IMR-90 (cell line): ENCODE results near the gene CCDC12. TPM values are rescaled to one million over a fixed set of nuclear protein-coding genes. Genes with fewer than 3 reads are reported as not detected.

Experiments
- ATAC-seq: fragments of 200-7000 bp; cut with Tn5 transposase; 2 replicates; pipeline ENCODE4 v1.9.1; 2020; ENCODE audit warnings: low read depth, mild to moderate bottlenecking, moderate library complexity
- BruUV-seq: library from RNA; stranded (reverse); fragments of 400-500 nt; replicated peaks from 2 replicates; lab custom pipeline; 2021; lab: Mats Ljungman, UMichigan
- CTCF ChIA-PET: fragments of 300-600 bp; formaldehyde crosslinking; extraction: SDS; loops from one replicate; lab custom pipeline; 2021; ENCODE audit warnings: antibody characterized with exemption; lab: Yijun Ruan, JAX
- POLR2A ChIA-PET: fragments of 300-600 bp; sonication (Branson Sonifier 250); formaldehyde crosslinking; loops from one replicate; lab custom pipeline; 2022; ENCODE audit warnings: antibody characterized with exemption; ENCODE audit not compliant: unreplicated experiment; lab: Charles Lee
- DNase-seq: peaks from one replicate; pipeline ENCODE4 v3.0.0; 2013
- H2AFZ ChIP-seq: replicated peaks from 2 replicates; pipeline ENCODE3; 2013; ENCODE audit warnings: low read length, mild to moderate bottlenecking; ENCODE audit not compliant: poor library complexity
- H2AK5ac ChIP-seq: 2 replicates; pipeline ENCODE4 v1.6.1; 2013; ENCODE audit warnings: low read depth, low read length, inconsistent platforms
- H2AK9ac ChIP-seq: replicated peaks from 2 replicates; pipeline ENCODE3; 2013; ENCODE audit warnings: mild to moderate bottlenecking, low read depth, low read length, moderate library complexity; ENCODE audit not compliant: poor library complexity
- H2BK120ac ChIP-seq: 2 replicates; pipeline ENCODE4 v1.6.1; 2013; ENCODE audit warnings: low read depth, low read length, inconsistent platforms
- H2BK15ac ChIP-seq: 3 replicates; pipeline ENCODE4 v1.6.1; 2013; ENCODE audit warnings: low read depth, low read length, inconsistent platforms
- H2BK20ac ChIP-seq: 2 replicates; pipeline ENCODE4 v1.6.1; 2013; ENCODE audit warnings: low read depth, mild to moderate bottlenecking, inconsistent platforms, low read length, moderate library complexity
- H2BK5ac ChIP-seq: 2 replicates; pipeline ENCODE4 v1.6.1; 2013; ENCODE audit warnings: mild to moderate bottlenecking, low read depth, low read length, inconsistent platforms; ENCODE audit not compliant: poor library complexity, severe bottlenecking
- H3K14ac ChIP-seq: replicated peaks from 2 replicates; pipeline ENCODE4 v1.6.1; 2013; ENCODE audit warnings: low read depth, low read length, inconsistent platforms
- H3K18ac ChIP-seq: 2 replicates; pipeline ENCODE4 v1.6.1; 2013; ENCODE audit warnings: low read depth, low read length, control low read depth
- H3K23ac ChIP-seq: 2 replicates; pipeline ENCODE4 v1.6.1; 2013; ENCODE audit warnings: low read depth, low read length, inconsistent platforms
- H3K27ac ChIP-seq: 2 replicates; pipeline ENCODE4 v1.5.1; 2013; ENCODE audit warnings: mild to moderate bottlenecking, control low read depth, low read length; ENCODE audit not compliant: insufficient read depth
- H3K27me3 ChIP-seq: 2 replicates; pipeline ENCODE4 v1.6.1; 2013; ENCODE audit warnings: low read length; ENCODE audit not compliant: control insufficient read depth, insufficient read depth
- H3K36me3 ChIP-seq: 2 replicates; pipeline ENCODE4 v1.6.1; 2013; ENCODE audit warnings: low read length, mixed read lengths; ENCODE audit not compliant: control insufficient read depth, insufficient read depth
- H3K4ac ChIP-seq: 2 replicates; pipeline ENCODE4 v1.6.1; 2013; ENCODE audit warnings: low read depth, low read length, inconsistent platforms
- H3K4me1 ChIP-seq: 2 replicates; pipeline ENCODE4 v1.6.1; 2013; ENCODE audit warnings: low read length, mixed read lengths; ENCODE audit not compliant: control insufficient read depth, insufficient read depth
- H3K4me2 ChIP-seq: 2 replicates; pipeline ENCODE4 v1.6.1; 2013; ENCODE audit warnings: low read depth, mild to moderate bottlenecking, control low read depth, low read length, moderate library complexity
- H3K4me3 ChIP-seq: 2 replicates; pipeline ENCODE4 v1.5.1; 2013; ENCODE audit warnings: low read depth, mild to moderate bottlenecking, control low read depth, low read length, moderate library complexity; ENCODE audit not compliant: insufficient read depth
- H3K56ac ChIP-seq: 2 replicates; pipeline ENCODE4 v1.6.1; 2013; ENCODE audit warnings: low read length, inconsistent platforms; ENCODE audit not compliant: insufficient read depth; ENCODE audit errors: extremely low read depth
- H3K79me1 ChIP-seq, 2 experiments: 2 replicates each; pipeline ENCODE4 v1.6.1; 2013; ENCODE audit warnings: low read length in 2 of 2, inconsistent platforms in 1 of 2, low read depth in 1 of 2
- H3K9ac ChIP-seq: 2 replicates; pipeline ENCODE4 v1.6.1; 2013; ENCODE audit warnings: low read depth, low read length, control low read depth
- H3K9me1 ChIP-seq: 2 replicates; pipeline ENCODE4 v1.6.1; 2013; ENCODE audit warnings: low read length, inconsistent platforms; ENCODE audit not compliant: insufficient read depth
- H3K9me3 ChIP-seq: 2 replicates; pipeline ENCODE4 v1.6.1; 2013; ENCODE audit warnings: low read length; ENCODE audit not compliant: control insufficient read depth, insufficient read depth
- H4K20me1 ChIP-seq: 2 replicates; pipeline ENCODE4 v1.6.1; 2013; ENCODE audit warnings: low read length, inconsistent platforms; ENCODE audit not compliant: insufficient read depth
- H4K5ac ChIP-seq: 2 replicates; pipeline ENCODE4 v1.6.1; 2013; ENCODE audit warnings: mild to moderate bottlenecking, low read depth, low read length, control low read depth
- H4K8ac ChIP-seq, 2 experiments: 2 replicates each; pipeline ENCODE4 v1.6.1; 2013; ENCODE audit warnings: low read depth in 2 of 2, low read length in 2 of 2, control low read depth in 1 of 2, inconsistent platforms in 1 of 2
- H4K91ac ChIP-seq: 2 replicates; pipeline ENCODE4 v1.6.1; 2013; ENCODE audit warnings: low read depth, low read length, inconsistent platforms; ENCODE audit not compliant: insufficient read depth
- BHLHE40 ChIP-seq: fragments of 150-350 bp; IDR thresholded peaks from 2 replicates; pipeline ENCODE4 v1.6.1; 2016; ENCODE audit warnings: mild to moderate bottlenecking, low read depth, low read length
- POLR2A ChIP-seq: IDR thresholded peaks from 2 replicates; pipeline ENCODE4 v1.6.1; 2012; ENCODE audit warnings: mild to moderate bottlenecking, low read depth, low read length
- RAD21 ChIP-seq: IDR thresholded peaks from 2 replicates; pipeline ENCODE4 v1.6.1; 2012; ENCODE audit warnings: low read length, improper control_type of control experiment
- RFX5 ChIP-seq: IDR thresholded peaks from 2 replicates; pipeline ENCODE4 v1.8.0; 2012; ENCODE audit warnings: low read depth, mild to moderate bottlenecking, low read length, moderate library complexity
- SMC3 ChIP-seq: fragments of 150-350 bp; IDR thresholded peaks from 2 replicates; pipeline ENCODE4 v1.6.1; 2016; ENCODE audit warnings: low read depth, mild to moderate bottlenecking, antibody characterized with exemption, low read length, moderate library complexity
- WGBS, 2 experiments: methylation state at CpG; one replicate each; pipeline versions ENCODE4 v1.1.5 to v1.1.7; 2013; ENCODE audit warnings: missing lambda C conversion rate in 2 of 2; ENCODE audit not compliant: insufficient read length in 1 of 2; ENCODE audit errors: extremely low coverage in 2 of 2; 5-methylcytosine and 5-hydroxymethylcytosine counted together
- dilution Hi-C: fragments of 300-500 bp; cut with HindIII; formaldehyde crosslinking; loops from one replicate; pipeline ENCODE4 v1.14.3; 2018; ENCODE audit warnings: low sequenced_read_pairs; ENCODE audit not compliant: unreplicated experiment
- in situ Hi-C: fragments of 300-500 bp; cut with MboI; formaldehyde crosslinking; loops from 3 replicates; pipeline ENCODE4 v1.14.3; 2019; ENCODE audit warnings: low sequenced_read_pairs, inconsistent platforms, mixed read lengths
- intact Hi-C: fragments of 100-400 bp; cut with micrococcal nuclease; formaldehyde crosslinking; loops from 2 replicates; pipeline ENCODE4 v1.10.0; 2022
- polyA plus RNA-seq, 3 experiments: library from polyadenylated mRNA; depleted of rRNA; stranded (reverse); fragments of >200 nt; gene quantifications; 2 replicates each; pipeline ENCODE4 v1.2.3, GENCODE V29; 2012; ENCODE audit warnings: low replicate concordance in 1 of 3
- total RNA-seq: library from RNA; depleted of rRNA; stranded (reverse); fragments of >200 nt; gene quantifications from 2 replicates; pipeline ENCODE4 v1.2.3, GENCODE V29; 2012

The CCDC12 gene
- total and polyA plus RNA-seq, 2 of the 4 experiments (the other 2 are of a cell fraction) = 15.2 to 35.1 TPM

- H3K14ac ChIP-seq = no peak overlapping the region
- ChIA-PET CTCF (no interaction called here), POLR2A (no interaction called here)
- H3K23ac ChIP-seq = no peak overlapping the region
- H3K4me1 ChIP-seq = no peaks in the 10 kb centered on the region
- H3K36me3 ChIP-seq = no peaks in the 10 kb centered on the region
- BruUV-seq = no TSS peak
- in situ Hi-C loops (loop anchor here (25.0 kb wide), 1 partner anchor 389 kb away; the partner anchor contains the start of gene RTP3), dilution Hi-C loops (no loop called here), intact Hi-C loops (no loop called here)
- H2AK5ac ChIP-seq = no peak overlapping the region
- H3K9me3 ChIP-seq = no peaks in the 10 kb centered on the region
- no peak overlapping the region for H4K8ac ChIP-seq
- H3K9me1 ChIP-seq = 0 out of 2 replicates have a peak, but pooled peaks cover 3% of the 10 kb centered on the region
- H3K27ac ChIP-seq = no peak overlapping the region
- H4K91ac ChIP-seq = no peak overlapping the region
- peak overlapping the region; percentile 21 for H2AFZ ChIP-seq
- no peak overlapping the region for H3K18ac ChIP-seq
- H4K5ac ChIP-seq = no peak overlapping the region
- no peaks in the 10 kb centered on the region for H4K20me1 ChIP-seq
- no peak overlapping the region for H3K56ac ChIP-seq
- no peak overlapping the region for H2BK20ac ChIP-seq
- no peak overlapping the region for H2BK120ac ChIP-seq
- H3K4me2 ChIP-seq = no peak overlapping the region
- 100% methylated on average over 1 of the region's 10 CpGs; no CpG with 5 or more reads in 1 of the 2 experiments for WGBS, 2 experiments
- H2BK15ac ChIP-seq = no peak overlapping the region
- no peaks in the 10 kb centered on the region for H3K79me1 ChIP-seq
- no peak overlapping the region for H2BK5ac ChIP-seq
- no peak for TF ChIP-seq RFX5
- TF ChIP-seq BHLHE40 = no peak
- TF ChIP-seq RAD21 = no peak
- no peak for TF ChIP-seq POLR2A
- TF ChIP-seq SMC3 = no peak
- no peak overlapping the region for H2AK9ac ChIP-seq
- H3K4me3 ChIP-seq = no peak overlapping the region
- DNase-seq = no peak
- no peak overlapping the region for H3K9ac ChIP-seq
- no peak for ATAC-seq
- peaks cover 45% of the 10 kb centered on the region for H3K27me3 ChIP-seq
- H3K4ac ChIP-seq = no peak overlapping the region
Observed at GRCh38 chr3:46876313-46877300, 99.9 kb downstream of the CCDC12 start.
